WTC11 (cell line): ENCODE data around the gene OR3A3. TPM values are rescaled to one million over a fixed set of nuclear protein-coding genes. Genes with fewer than 3 reads are reported as not detected.
"Not testable (repeated sequence)": the region's sequence is repeated elsewhere in the genome, so short reads cannot be mapped to it uniquely, and the experiment has no call there.

Source experiments
- ATAC-seq: fragments of 200-7000 bp; cut with Tn5 transposase; 2 replicates; pipeline ENCODE4 v1.10.0; 2021; ENCODE audit warnings: mild to moderate bottlenecking, moderate library complexity
- CTCF ChIA-PET: fragments of 300-600 bp; sonication (Branson Sonifier 250); formaldehyde crosslinking; loops from one replicate; lab custom pipeline; 2021; ENCODE audit warnings: antibody characterized with exemption; lab: Charles Lee
- POLR2A ChIA-PET: fragments of 350-600 bp; sonication (Branson Sonifier 250); formaldehyde crosslinking; loops from one replicate; lab custom pipeline; 2021; ENCODE audit warnings: antibody characterized with exemption; lab: Charles Lee
- DNase-seq: peaks from one replicate; pipeline ENCODE4 v3.0.0; 2021; ENCODE audit warnings: low spot score
- H3K27ac Mint-ChIP-seq: 2 replicates; pipeline ENCODE4 v1.8.0; 2021; ENCODE audit warnings: mixed read lengths
- H3K27me3 Mint-ChIP-seq: 2 replicates; pipeline ENCODE4 v1.8.0; 2021; ENCODE audit warnings: low read depth, mild to moderate bottlenecking, moderate library complexity, mixed read lengths
- H3K36me3 Mint-ChIP-seq: 2 replicates; pipeline ENCODE4 v1.8.0; 2021; ENCODE audit warnings: mixed read lengths
- H3K4me1 Mint-ChIP-seq: 2 replicates; pipeline ENCODE4 v1.8.0; 2022; ENCODE audit warnings: mixed read lengths
- H3K4me3 Mint-ChIP-seq: 2 replicates; pipeline ENCODE4 v1.8.0; 2021; ENCODE audit warnings: mild to moderate bottlenecking, moderate library complexity, mixed read lengths
- H3K9me3 Mint-ChIP-seq: 2 replicates; pipeline ENCODE4 v1.8.0; 2021; ENCODE audit warnings: mixed read lengths
- ATF1 ChIP-seq: sonication (generic); formaldehyde crosslinking; IDR thresholded peaks from 2 replicates; pipeline ENCODE4 v1.8.1; 2023; ENCODE audit warnings: mild to moderate bottlenecking, moderate library complexity, missing genetic modification reagents
- CBFB ChIP-seq: sonication (generic); formaldehyde crosslinking; IDR thresholded peaks from 2 replicates; pipeline ENCODE4 v1.8.1; 2022; ENCODE audit warnings: mild to moderate bottlenecking, low read depth, missing genetic modification reagents
- CREB1 ChIP-seq: sonication (generic); formaldehyde crosslinking; IDR thresholded peaks from 2 replicates; pipeline ENCODE4 v1.8.0; 2023; ENCODE audit warnings: mild to moderate bottlenecking, missing genetic modification reagents
- CTCF ChIP-seq: fragments of 200-600 bp; IDR thresholded peaks from 2 replicates; pipeline ENCODE4 v1.8.0; 2022; ENCODE audit warnings: antibody characterized with exemption
- E2F5 ChIP-seq: sonication (generic); formaldehyde crosslinking; IDR thresholded peaks from 2 replicates; pipeline ENCODE4 v1.8.1; 2022; ENCODE audit warnings: mild to moderate bottlenecking, moderate library complexity, missing genetic modification reagents
- ESRRA ChIP-seq: sonication (generic); formaldehyde crosslinking; IDR thresholded peaks from 2 replicates; pipeline ENCODE4 v1.8.1; 2022; ENCODE audit warnings: mild to moderate bottlenecking, missing genetic modification reagents, borderline replicate concordance
- FOXJ3 ChIP-seq: sonication (generic); formaldehyde crosslinking; IDR thresholded peaks from 2 replicates; pipeline ENCODE4 v1.9.0; 2021; ENCODE audit warnings: missing genetic modification reagents, mild to moderate bottlenecking, borderline replicate concordance
- FOXP4 ChIP-seq: sonication (generic); formaldehyde crosslinking; IDR thresholded peaks from 2 replicates; pipeline ENCODE4 v1.8.0; 2022; ENCODE audit warnings: mild to moderate bottlenecking, missing genetic modification reagents
- NR1H2 ChIP-seq: sonication (generic); formaldehyde crosslinking; IDR thresholded peaks from 2 replicates; pipeline ENCODE4 v1.9.0; 2021; ENCODE audit warnings: mild to moderate bottlenecking, moderate library complexity, missing genetic modification reagents
- NR2C2 ChIP-seq: sonication (generic); formaldehyde crosslinking; IDR thresholded peaks from 2 replicates; pipeline ENCODE4 v1.8.0; 2022; ENCODE audit warnings: mild to moderate bottlenecking, missing genetic modification reagents
- RELA ChIP-seq: sonication (generic); formaldehyde crosslinking; IDR thresholded peaks from 2 replicates; pipeline ENCODE4 v1.8.1; 2022; ENCODE audit warnings: missing genetic modification reagents, mild to moderate bottlenecking, borderline replicate concordance
- SMAD4 ChIP-seq: sonication (generic); formaldehyde crosslinking; IDR thresholded peaks from 2 replicates; pipeline ENCODE4 v1.8.0; 2022; ENCODE audit warnings: mild to moderate bottlenecking, missing genetic modification reagents
- SOX15 ChIP-seq: fragments of 250-450 bp; sonication (Bioruptor Pico); IDR thresholded peaks from 2 replicates; pipeline ENCODE4 v1.9.0; 2021; ENCODE audit warnings: mild to moderate bottlenecking
- TEAD4 ChIP-seq: sonication (generic); formaldehyde crosslinking; IDR thresholded peaks from 2 replicates; pipeline ENCODE4 v1.8.0; 2022; ENCODE audit warnings: mild to moderate bottlenecking, missing genetic modification reagents
- USF1 ChIP-seq: sonication (generic); formaldehyde crosslinking; IDR thresholded peaks from 2 replicates; pipeline ENCODE4 v1.8.0; 2022; ENCODE audit warnings: mild to moderate bottlenecking, missing genetic modification reagents
- ZBTB21 ChIP-seq: sonication (generic); formaldehyde crosslinking; IDR thresholded peaks from 2 replicates; pipeline ENCODE4 v1.8.1; 2023; ENCODE audit warnings: mild to moderate bottlenecking, missing genetic modification reagents, borderline replicate concordance
- ZNF138 ChIP-seq: sonication (generic); formaldehyde crosslinking; conservative IDR thresholded peaks from 2 replicates; pipeline ENCODE4 v1.8.1; 2022; ENCODE audit warnings: mild to moderate bottlenecking, moderate library complexity, missing genetic modification reagents
- ZNF232 ChIP-seq: sonication (generic); formaldehyde crosslinking; IDR thresholded peaks from 2 replicates; pipeline ENCODE4 v1.8.0; 2022; ENCODE audit warnings: mild to moderate bottlenecking, missing genetic modification reagents
- total RNA-seq: library from RNA; stranded (reverse); gene quantifications from 3 replicates; pipeline ENCODE4 v1.2.3, GENCODE V29; 2021

OR3A3 gene
- total RNA-seq, 1 experiment from 2014 or later = not detected

- POLR2A ChIA-PET = no interaction called here
- ATAC-seq (no peak), DNase-seq (no peak)
- TF ChIP-seq FOXJ3 (CRISPR knock-in tag) (no peak), NR2C2 (CRISPR knock-in tag) (no peak), SMAD4 (no peak), NR1H2 (CRISPR knock-in tag) (no peak), ZNF138 (no peak), FOXP4 (CRISPR knock-in tag) (no peak), E2F5 (CRISPR knock-in tag) (no peak), SOX15 (no peak), CREB1 (CRISPR knock-in tag) (no peak), ZNF232 (CRISPR knock-in tag) (no peak), USF1 (CRISPR knock-in tag) (no peak), ESRRA (CRISPR knock-in tag) (no peak), ATF1 (CRISPR knock-in tag) (no peak), CTCF (no peak), CBFB (no peak), RELA (CRISPR knock-in tag) (no peak), TEAD4 (CRISPR knock-in tag) (no peak), ZBTB21 (CRISPR knock-in tag) (no peak)
- H3K27me3 Mint-ChIP-seq = peaks cover 14% of the 10 kb centered on the region
- H3K27ac Mint-ChIP-seq = no peak overlapping the region
- no peak overlapping the region for H3K4me3 Mint-ChIP-seq
- H3K9me3 Mint-ChIP-seq = peaks cover 24% of the 10 kb centered on the region
- CTCF ChIA-PET = no interaction called here
- H3K36me3 Mint-ChIP-seq = no peaks in the 10 kb centered on the region; the same call in 1 of the 2 replicates
- no peaks in the 10 kb centered on the region for H3K4me1 Mint-ChIP-seq
These were observed 9.4 kb upstream of the OR3A3 start for GRCh38 chr17:3401786-3402185.

GRCh38 chr17:3403856-3404255, 7.3 kb upstream of the OR3A3 start:
- H3K4me3 Mint-ChIP-seq, ATAC-seq, H3K4me1 Mint-ChIP-seq, POLR2A ChIA-PET, DNase-seq, CTCF ChIA-PET, H3K27ac Mint-ChIP-seq: not testable (repeated sequence)
- peaks cover 21% of the 10 kb centered on the region for H3K27me3 Mint-ChIP-seq
- H3K36me3 Mint-ChIP-seq = peaks cover 14% of the 10 kb centered on the region
- peaks cover 40% of the 10 kb centered on the region for H3K9me3 Mint-ChIP-seq

GRCh38 chr17:3412216-3412615, 1.0 kb downstream of the OR3A3 start:
- H3K4me1 Mint-ChIP-seq, H3K27me3 Mint-ChIP-seq, ATAC-seq, H3K27ac Mint-ChIP-seq, POLR2A ChIA-PET, H3K4me3 Mint-ChIP-seq, CTCF ChIA-PET, DNase-seq: not testable (repeated sequence)
- Mint-ChIP-seq H3K9me3 (peaks cover 22% of the 10 kb centered on the region), H3K36me3 (peaks cover 14% of the 10 kb centered on the region)
